ENCODE data around the gene MCAM. TPM values are rescaled to one million over a fixed set of nuclear protein-coding genes. Genes with fewer than 3 reads are reported as not detected.

Gene MCAM
- total and polyA plus RNA-seq, 4 donors, result 51.9 to 174 (median 124) TPM

DNA sequence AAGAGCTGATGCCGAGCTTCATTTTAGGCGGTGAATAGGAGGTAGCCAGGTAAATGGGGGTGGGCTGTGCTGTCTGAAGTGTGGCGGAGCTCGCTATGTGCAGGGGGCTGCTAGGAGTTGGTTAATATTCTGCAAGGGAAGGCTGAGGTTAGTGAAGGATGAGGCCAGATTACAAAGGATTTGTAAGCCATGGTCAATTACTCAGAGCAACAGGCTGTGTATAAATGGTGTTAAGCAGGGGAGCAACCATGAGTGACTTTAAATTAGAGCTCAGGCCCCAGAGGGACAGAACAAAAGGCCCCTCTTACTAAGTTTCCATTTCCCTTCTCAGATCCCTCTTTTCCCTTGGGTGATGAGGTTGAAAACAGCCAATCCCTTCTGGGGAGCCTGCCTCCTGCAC lies 7.3 kb upstream of the MCAM start:
- no peak overlapping the region for H3K27ac ChIP-seq (ENCODE audit: low read depth in 1 of 2, low read length in 1 of 2)
- 67 to 78% methylated on average over 4 of the region's 4 CpGs for WGBS, 2 donors
- no peaks in the 10 kb centered on the region for H3K27me3 ChIP-seq (ENCODE audit: control insufficient read depth in 3 of 3, insufficient read depth in 3 of 3, low read length in 2 of 3)
- H3K9ac ChIP-seq (ENCODE audit: insufficient read depth in 1 of 2, low read length in 2 of 2), result no peak overlapping the region
- H3K4me1 ChIP-seq (ENCODE audit: control insufficient read depth in 5 of 5, insufficient read depth in 5 of 5, low read length in 5 of 5), result peaks cover 0 to 37% (median 2%) of the 10 kb centered on the region in 5 donors
- H3K36me3 ChIP-seq (ENCODE audit: control insufficient read depth in 4 of 4, insufficient read depth in 4 of 4, low read length in 4 of 4), result no peaks in the 10 kb centered on the region
- H3K9me3 ChIP-seq (ENCODE audit: control insufficient read depth in 4 of 4, insufficient read depth in 3 of 4, low read length in 3 of 4), result no peaks in the 10 kb centered on the region
- no peak overlapping the region for H3K4me3 ChIP-seq
- DNase-seq, result no peak
- TF ChIP-seq, protein P1, sequence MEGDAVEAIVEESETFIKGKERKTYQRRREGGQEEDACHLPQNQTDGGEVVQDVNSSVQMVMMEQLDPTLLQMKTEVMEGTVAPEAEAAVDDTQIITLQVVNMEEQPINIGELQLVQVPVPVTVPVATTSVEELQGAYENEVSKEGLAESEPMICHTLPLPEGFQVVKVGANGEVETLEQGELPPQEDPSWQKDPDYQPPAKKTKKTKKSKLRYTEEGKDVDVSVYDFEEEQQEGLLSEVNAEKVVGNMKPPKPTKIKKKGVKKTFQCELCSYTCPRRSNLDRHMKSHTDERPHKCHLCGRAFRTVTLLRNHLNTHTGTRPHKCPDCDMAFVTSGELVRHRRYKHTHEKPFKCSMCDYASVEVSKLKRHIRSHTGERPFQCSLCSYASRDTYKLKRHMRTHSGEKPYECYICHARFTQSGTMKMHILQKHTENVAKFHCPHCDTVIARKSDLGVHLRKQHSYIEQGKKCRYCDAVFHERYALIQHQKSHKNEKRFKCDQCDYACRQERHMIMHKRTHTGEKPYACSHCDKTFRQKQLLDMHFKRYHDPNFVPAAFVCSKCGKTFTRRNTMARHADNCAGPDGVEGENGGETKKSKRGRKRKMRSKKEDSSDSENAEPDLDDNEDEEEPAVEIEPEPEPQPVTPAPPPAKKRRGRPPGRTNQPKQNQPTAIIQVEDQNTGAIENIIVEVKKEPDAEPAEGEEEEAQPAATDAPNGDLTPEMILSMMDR (IDR thresholded peaks at IDR 0.05; ENCODE audit: control extremely low read depth, extremely low read depth), result no peak
- no peak for ATAC-seq (ENCODE audit: insufficient read depth, low FRiP score)

DNA sequence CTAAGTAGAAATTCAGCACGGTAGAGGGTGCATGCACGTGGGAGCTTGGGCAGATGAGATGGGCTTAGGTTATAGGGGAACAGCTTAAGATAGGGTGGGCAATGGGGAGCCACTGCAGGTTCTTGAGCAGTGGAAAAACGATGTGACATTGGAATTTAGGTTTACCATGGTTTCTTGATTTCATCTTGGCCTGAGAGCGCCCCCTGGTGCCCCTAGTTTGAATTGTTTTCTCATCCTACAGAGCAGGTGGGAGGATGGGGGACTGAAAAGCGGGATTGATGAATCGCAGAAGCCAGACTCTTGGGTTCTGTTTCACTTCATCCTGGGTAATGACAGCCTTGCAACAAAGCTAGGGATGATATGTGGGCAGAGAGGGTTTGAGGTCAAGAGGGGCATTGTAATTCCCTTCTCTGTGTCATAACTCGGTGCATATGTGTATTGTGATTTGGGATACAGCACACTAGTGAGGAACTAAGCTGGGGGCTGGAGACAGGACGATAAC lies 6.7 kb upstream of the MCAM start:
- ATAC-seq (ENCODE audit: insufficient read depth, low FRiP score) (no peak), DNase-seq (peak; percentile 74 to 78 (median 76))
- TF ChIP-seq, protein P1 (IDR thresholded peaks at IDR 0.05; ENCODE audit: control extremely low read depth, extremely low read depth), result peak; percentile 56
- no peak overlapping the region for H3K27ac ChIP-seq (ENCODE audit: low read depth in 1 of 2, low read length in 1 of 2)
- no peaks in the 10 kb centered on the region for H3K36me3 ChIP-seq (ENCODE audit: control insufficient read depth in 4 of 4, insufficient read depth in 4 of 4, low read length in 4 of 4)
- WGBS, 2 donors, result 21 to 26% methylated on average over 8 of the region's 8 CpGs
- H3K9me3 ChIP-seq (ENCODE audit: control insufficient read depth in 4 of 4, insufficient read depth in 3 of 4, low read length in 3 of 4), result no peaks in the 10 kb centered on the region
- peaks cover 0 to 40% (median 5%) of the 10 kb centered on the region in 5 donors for H3K4me1 ChIP-seq (ENCODE audit: control insufficient read depth in 5 of 5, insufficient read depth in 5 of 5, low read length in 5 of 5)
- no peak overlapping the region for H3K9ac ChIP-seq (ENCODE audit: insufficient read depth in 1 of 2, low read length in 2 of 2)
- no peak overlapping the region for H3K4me3 ChIP-seq
- H3K27me3 ChIP-seq (ENCODE audit: control insufficient read depth in 3 of 3, insufficient read depth in 3 of 3, low read length in 2 of 3), result no peaks in the 10 kb centered on the region

DNA sequence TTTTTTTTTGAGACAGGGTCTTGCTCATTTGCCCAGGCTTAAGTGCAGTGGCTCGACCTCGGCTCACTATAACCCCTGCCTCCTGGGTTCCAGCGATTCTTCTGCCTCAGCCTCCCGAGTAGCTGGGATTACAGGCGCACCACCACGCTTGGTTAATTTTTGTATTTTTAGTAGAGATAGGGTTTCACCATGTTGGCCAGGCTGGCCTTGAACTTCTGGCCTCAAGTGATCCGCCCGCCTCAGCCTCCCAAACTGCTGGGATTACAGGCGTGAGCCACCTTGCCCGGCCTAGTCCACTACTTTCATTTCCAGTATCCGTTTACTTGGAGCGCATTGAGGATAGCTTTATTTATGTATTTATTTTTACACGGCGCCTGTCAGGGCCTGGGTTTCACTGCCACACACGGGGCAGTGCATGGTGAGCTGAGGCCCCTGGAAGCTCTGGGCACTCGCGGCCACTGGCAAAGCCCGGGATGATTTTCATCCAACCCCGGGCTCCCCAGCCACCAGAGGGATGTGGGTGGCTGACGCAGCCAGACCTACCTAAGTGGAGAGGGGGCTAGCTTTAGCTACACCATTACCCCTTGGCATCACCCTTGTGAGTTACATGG lies 6.1 kb upstream of the MCAM start:
- Histone ChIP-seq H3K4me3 (no peak overlapping the region), H3K27ac (ENCODE audit: low read depth in 1 of 2, low read length in 1 of 2) (no peak overlapping the region), H3K27me3 (ENCODE audit: control insufficient read depth in 3 of 3, insufficient read depth in 3 of 3, low read length in 2 of 3) (no peaks in the 10 kb centered on the region), H3K9me3 (ENCODE audit: control insufficient read depth in 4 of 4, insufficient read depth in 3 of 4, low read length in 3 of 4) (no peaks in the 10 kb centered on the region), H3K4me1 (ENCODE audit: control insufficient read depth in 5 of 5, insufficient read depth in 5 of 5, low read length in 5 of 5) (peaks cover 0 to 42% (median 7%) of the 10 kb centered on the region in 5 donors), H3K9ac (ENCODE audit: insufficient read depth in 1 of 2, low read length in 2 of 2) (no peak overlapping the region), H3K36me3 (ENCODE audit: control insufficient read depth in 4 of 4, insufficient read depth in 4 of 4, low read length in 4 of 4) (no peaks in the 10 kb centered on the region)
- WGBS, 2 donors, result 79 to 86% methylated on average over 18 to 20 of the region's 20 CpGs
- DNase-seq (no peak), ATAC-seq (ENCODE audit: insufficient read depth, low FRiP score) (no peak)
- TF ChIP-seq, protein P1 (IDR thresholded peaks at IDR 0.05; ENCODE audit: control extremely low read depth, extremely low read depth), result no peak
